Mesenchymal stem cell (in vitro differentiated cells and primary cell): ENCODE measurements around the gene SRP68.

Experiments
- DNase-seq: peaks from one replicate; pipeline ENCODE4 v3.0.0-alpha.2; 2013
- H2AFZ ChIP-seq: one replicate; pipeline ENCODE4 v1.6.1; 2013; ENCODE audit warnings: low read depth, mild to moderate bottlenecking, control low read depth, inconsistent platforms, low read length, moderate library complexity
- H2AK5ac ChIP-seq: 2 replicates; pipeline ENCODE4 v1.6.1; 2013; ENCODE audit warnings: low read length, moderate library complexity, mild to moderate bottlenecking, inconsistent platforms; ENCODE audit not compliant: severe bottlenecking
- H2BK120ac ChIP-seq: one replicate; pipeline ENCODE4 v1.6.1; 2013; ENCODE audit warnings: low read depth, mild to moderate bottlenecking, inconsistent platforms, low read length, moderate library complexity
- H2BK12ac ChIP-seq, 2 experiments: one replicate each; pipeline ENCODE4 v1.6.1; 2013; ENCODE audit warnings: inconsistent platforms in 2 of 2, low read length in 2 of 2, mild to moderate bottlenecking in 2 of 2, moderate library complexity in 2 of 2, control low read depth in 1 of 2
- H2BK15ac ChIP-seq: one replicate; pipeline ENCODE4 v1.6.1; 2013; ENCODE audit warnings: mild to moderate bottlenecking, low read depth, inconsistent platforms; ENCODE audit not compliant: poor library complexity, severe bottlenecking
- H2BK5ac ChIP-seq: 2 replicates; pipeline ENCODE4 v1.6.1; 2013; ENCODE audit warnings: low read depth, mild to moderate bottlenecking, low read length, control low read depth, inconsistent platforms; ENCODE audit not compliant: poor library complexity, severe bottlenecking
- H3K14ac ChIP-seq, 2 experiments: one replicate each; pipeline ENCODE4 v1.6.1; 2013; ENCODE audit warnings: inconsistent platforms in 2 of 2, low read length in 2 of 2, control low read depth in 1 of 2, mild to moderate bottlenecking in 1 of 2, moderate library complexity in 1 of 2
- H3K18ac ChIP-seq, 2 experiments: one replicate each; pipeline ENCODE4 v1.6.1; 2013; ENCODE audit warnings: inconsistent platforms in 2 of 2, low read length in 2 of 2, control low read depth in 1 of 2, low read depth in 1 of 2, mild to moderate bottlenecking in 1 of 2
- H3K23ac ChIP-seq, 2 experiments: one replicate each; pipeline ENCODE4 v1.6.1; 2013; ENCODE audit warnings: inconsistent platforms in 2 of 2, low read length in 2 of 2, mild to moderate bottlenecking in 2 of 2, moderate library complexity in 2 of 2, control low read depth in 1 of 2
- H3K27ac ChIP-seq: 2 replicates; pipeline ENCODE4 v1.5.1; 2013; ENCODE audit warnings: mild to moderate bottlenecking, moderate library complexity, low read length, control low read depth, inconsistent platforms; ENCODE audit not compliant: poor library complexity, severe bottlenecking
- H3K27me3 ChIP-seq, 2 experiments: 2 replicates each; pipeline versions ENCODE4 v1.6.1 to v1.7.0; 2013; ENCODE audit warnings: low read length in 2 of 2, mild to moderate bottlenecking in 2 of 2, moderate library complexity in 2 of 2, control low read depth in 1 of 2, inconsistent platforms in 1 of 2; ENCODE audit not compliant: control insufficient read depth in 1 of 2, insufficient read depth in 1 of 2
- H3K36me3 ChIP-seq, 2 experiments: 2 replicates each; pipeline versions ENCODE4 v1.6.1 to v1.7.0; 2013; ENCODE audit warnings: low read length in 2 of 2, control low read depth in 1 of 2, inconsistent platforms in 1 of 2, low read depth in 1 of 2, mild to moderate bottlenecking in 1 of 2; ENCODE audit not compliant: insufficient read depth in 2 of 2, control insufficient read depth in 1 of 2
- H3K4ac ChIP-seq, 2 experiments: one replicate each; pipeline ENCODE4 v1.6.1; 2013; ENCODE audit warnings: inconsistent platforms in 2 of 2, low read length in 2 of 2, mild to moderate bottlenecking in 2 of 2, moderate library complexity in 2 of 2, control low read depth in 1 of 2, low read depth in 1 of 2
- H3K4me1 ChIP-seq: 2 replicates; pipeline ENCODE4 v1.6.1; 2013; ENCODE audit warnings: low read depth, low read length, control low read depth; ENCODE audit not compliant: control insufficient read depth, insufficient read depth
- H3K4me2 ChIP-seq: 2 replicates; pipeline ENCODE4 v1.6.1; 2013; ENCODE audit warnings: low read length, mild to moderate bottlenecking, inconsistent platforms; ENCODE audit not compliant: poor library complexity, severe bottlenecking
- H3K4me3 ChIP-seq, 2 experiments: 2 replicates each; pipeline versions ENCODE4 v1.5.1 to v1.7.0; 2013; ENCODE audit warnings: low read length in 2 of 2, mild to moderate bottlenecking in 2 of 2, control low read depth in 1 of 2, low read depth in 1 of 2; ENCODE audit not compliant: insufficient read depth in 1 of 2
- H3K79me1 ChIP-seq: replicated peaks from 2 replicates; pipeline ENCODE4 v1.6.1; 2013; ENCODE audit warnings: mild to moderate bottlenecking, control low read depth, low read length, inconsistent platforms; ENCODE audit not compliant: poor library complexity, severe bottlenecking
- H3K9ac ChIP-seq: 2 replicates; pipeline ENCODE4 v1.7.0; 2013; ENCODE audit warnings: mild to moderate bottlenecking, low read length, moderate library complexity
- H3K9me3 ChIP-seq: 2 replicates; pipeline ENCODE4 v1.7.0; 2013; ENCODE audit warnings: mild to moderate bottlenecking, low read length; ENCODE audit not compliant: control insufficient read depth
- H4K8ac ChIP-seq: one replicate; pipeline ENCODE4 v1.6.1; 2013; ENCODE audit warnings: inconsistent platforms, mild to moderate bottlenecking, low read length, moderate library complexity
- H4K91ac ChIP-seq: one replicate; pipeline ENCODE4 v1.6.1; 2013; ENCODE audit warnings: mild to moderate bottlenecking, low read length, inconsistent platforms
- WGBS: methylation state at CpG from one replicate; pipeline ENCODE4 v1.1.7; 2013; ENCODE audit warnings: mixed read lengths; 5-methylcytosine and 5-hydroxymethylcytosine counted together

SRP68 gene

DNA sequence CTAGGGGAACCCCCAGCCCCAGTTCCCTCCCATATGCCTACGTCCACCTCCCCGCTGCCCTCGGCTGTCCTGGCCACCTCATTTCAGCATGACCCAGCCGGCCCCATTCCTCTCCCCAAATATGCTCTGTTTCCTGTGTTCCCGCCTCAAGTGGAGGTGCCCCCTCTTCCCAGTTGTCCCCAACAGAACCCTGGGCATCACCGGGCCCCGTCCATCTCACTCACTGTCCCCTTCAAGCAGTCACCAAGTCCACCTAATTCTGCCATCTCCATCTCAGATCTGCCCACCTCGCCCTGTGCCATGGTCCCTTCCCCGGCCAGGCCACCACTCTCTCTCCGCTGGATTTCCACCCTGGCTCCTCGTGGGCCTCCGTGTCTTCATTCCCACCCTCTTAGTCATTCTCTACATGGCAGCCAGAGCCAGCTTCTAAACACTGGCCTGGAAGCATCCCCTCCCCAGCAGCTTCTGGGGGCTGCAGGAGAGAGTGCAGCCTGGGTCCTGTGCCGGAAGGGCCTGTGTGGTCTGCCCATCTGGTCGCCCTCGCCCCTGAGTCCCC is 58.9 kb downstream of the SRP68 start:
- DNase-seq, result peak; percentile 4
- H3K4ac ChIP-seq, result no peak overlapping the region
- no peak overlapping the region for H2AFZ ChIP-seq
- H2AK5ac ChIP-seq, result peak overlapping the region; percentile 1
- H3K4me3 ChIP-seq, result no peak overlapping the region
- H4K91ac ChIP-seq, result peak overlapping the region; percentile 43
- no peak overlapping the region for H2BK5ac ChIP-seq
- H3K27ac ChIP-seq, result no peak overlapping the region
- no peaks in the 10 kb centered on the region for H3K9me3 ChIP-seq
- H2BK120ac ChIP-seq, result no peak overlapping the region
- H4K8ac ChIP-seq, result no peak overlapping the region
- H2BK15ac ChIP-seq, result no peak overlapping the region
- H3K36me3 ChIP-seq, result peaks cover 0 to under 1% of the 10 kb centered on the region in 2 experiments
- H3K27me3 ChIP-seq, result peaks cover 0 to 56% of the 10 kb centered on the region in 2 experiments
- no peak overlapping the region for H2BK12ac ChIP-seq
- 69% methylated on average over 15 of the region's 15 CpGs for WGBS
- no peak overlapping the region for H3K18ac ChIP-seq
- H3K14ac ChIP-seq, result no peak overlapping the region
- peaks cover 13% of the 10 kb centered on the region for H3K4me1 ChIP-seq
- no peak overlapping the region for H3K4me2 ChIP-seq
- no peaks in the 10 kb centered on the region for H3K79me1 ChIP-seq
- no peak overlapping the region for H3K9ac ChIP-seq
- H3K23ac ChIP-seq, result no peak overlapping the region

GRCh38 chr17:76011951-76012350 is 60.4 kb downstream of the SRP68 start:
- 86% methylated on average over 5 of the region's 5 CpGs for WGBS
- peak overlapping the region; percentile 25 for H4K91ac ChIP-seq
- H3K9me3 ChIP-seq, result no peaks in the 10 kb centered on the region
- H3K23ac ChIP-seq, result no peak overlapping the region
- peaks cover 0 to 46% of the 10 kb centered on the region in 2 experiments for H3K27me3 ChIP-seq
- DNase-seq, result no peak
- peaks cover 0 to 7% of the 10 kb centered on the region in 2 experiments for H3K36me3 ChIP-seq
- no peak overlapping the region for H3K18ac ChIP-seq
- no peak overlapping the region for H3K4ac ChIP-seq
- H3K14ac ChIP-seq, result no peak overlapping the region
- no peak overlapping the region for H3K9ac ChIP-seq
- H3K4me3 ChIP-seq, result no peak overlapping the region
- no peak overlapping the region for H2BK15ac ChIP-seq
- no peak overlapping the region for H2AFZ ChIP-seq
- no peak overlapping the region for H2BK12ac ChIP-seq
- peaks cover 13% of the 10 kb centered on the region for H3K4me1 ChIP-seq
- no peaks in the 10 kb centered on the region for H3K79me1 ChIP-seq
- no peak overlapping the region for H2BK5ac ChIP-seq
- no peak overlapping the region for H3K4me2 ChIP-seq
- H4K8ac ChIP-seq, result no peak overlapping the region
- no peak overlapping the region for H2BK120ac ChIP-seq
- H2AK5ac ChIP-seq, result no peak overlapping the region
- no peak overlapping the region for H3K27ac ChIP-seq

- no peak overlapping the region for H2BK120ac ChIP-seq
- no peak overlapping the region for H2BK15ac ChIP-seq
- no peak overlapping the region for H3K4me2 ChIP-seq
- no peak overlapping the region for H2AK5ac ChIP-seq
- H3K4ac ChIP-seq, result no peak overlapping the region
- peaks cover 0 to 19% of the 10 kb centered on the region in 2 experiments for H3K36me3 ChIP-seq
- WGBS, result 91% methylated on average over 21 of the region's 21 CpGs
- H3K9me3 ChIP-seq, result no peaks in the 10 kb centered on the region
- no peak overlapping the region for H4K8ac ChIP-seq
- H3K9ac ChIP-seq, result no peak overlapping the region
- no peak overlapping the region for H2BK5ac ChIP-seq
- H3K23ac ChIP-seq, result no peak overlapping the region
- no peak overlapping the region for H3K14ac ChIP-seq
- DNase-seq, result no peak
- no peak overlapping the region for H2BK12ac ChIP-seq
- no peak overlapping the region for H2AFZ ChIP-seq
- no peaks in the 10 kb centered on the region for H3K79me1 ChIP-seq
- H3K27me3 ChIP-seq, result peaks cover 0 to 35% of the 10 kb centered on the region in 2 experiments
- no peak overlapping the region for H3K18ac ChIP-seq
- H3K4me3 ChIP-seq, result no peak overlapping the region
- no peak overlapping the region for H3K27ac ChIP-seq
- no peak overlapping the region for H4K91ac ChIP-seq
- H3K4me1 ChIP-seq, result peaks cover 16% of the 10 kb centered on the region
Observed at GRCh38 chr17:76009969-76010661, 62.2 kb downstream of the SRP68 start.

DNA sequence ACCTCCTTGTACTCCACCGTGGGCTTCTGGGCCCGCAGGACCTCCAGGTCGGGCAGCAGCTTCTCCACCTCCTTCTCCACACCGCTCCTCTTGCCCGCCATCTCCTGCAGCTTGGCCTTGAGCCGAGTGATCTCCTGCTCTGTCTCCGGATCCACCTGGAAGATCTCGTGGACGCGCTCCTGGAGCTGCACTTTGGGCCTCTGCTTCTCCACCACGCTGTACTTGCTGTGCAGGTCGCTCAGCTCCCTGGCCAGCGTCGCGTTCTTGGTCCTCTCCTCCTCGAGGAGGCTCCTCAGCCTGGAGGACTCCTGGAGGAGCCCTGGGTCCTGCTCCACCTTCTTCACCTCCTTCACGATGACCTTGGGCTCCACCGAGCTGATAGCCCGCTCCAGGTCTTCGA is 62.9 kb downstream of the SRP68 start:
- H3K4ac ChIP-seq, result no peak overlapping the region
- H3K27me3 ChIP-seq, result peaks cover 0 to 29% of the 10 kb centered on the region in 2 experiments
- H2BK120ac ChIP-seq, result no peak overlapping the region
- no peak for DNase-seq
- H2AK5ac ChIP-seq, result no peak overlapping the region
- no peak overlapping the region for H3K9ac ChIP-seq
- H3K23ac ChIP-seq, result no peak overlapping the region
- no peak overlapping the region for H2AFZ ChIP-seq
- no peak overlapping the region for H3K4me3 ChIP-seq
- no peak overlapping the region for H3K14ac ChIP-seq
- no peak overlapping the region for H4K91ac ChIP-seq
- no peak overlapping the region for H2BK12ac ChIP-seq
- WGBS, result 95% methylated on average over 20 of the region's 20 CpGs
- no peak overlapping the region for H2BK5ac ChIP-seq
- H3K9me3 ChIP-seq, result no peaks in the 10 kb centered on the region
- no peak overlapping the region for H3K27ac ChIP-seq
- H4K8ac ChIP-seq, result no peak overlapping the region
- H3K79me1 ChIP-seq, result no peaks in the 10 kb centered on the region
- peaks cover 0 to 22% of the 10 kb centered on the region in 2 experiments for H3K36me3 ChIP-seq
- H2BK15ac ChIP-seq, result no peak overlapping the region
- H3K18ac ChIP-seq, result no peak overlapping the region
- no peak overlapping the region for H3K4me2 ChIP-seq
- peaks cover 22% of the 10 kb centered on the region for H3K4me1 ChIP-seq
